Anterior cingulate cortex (tissue), 58 donors: ENCODE measurements around the gene NEMP2.
A peak's percentile ranks its signal among the peaks of the same experiment; 100 is the strongest.

Experiments
- DNase-seq, 58 donors: peaks; one replicate each; lab custom pipeline; 2025; lab: John Stamatoyannopoulos, UW

The NEMP2 gene

GRCh38 chr2:190534310-190535120 is at the start of gene NEMP2:
NEMP2 (minus strand) TSS chr2:190534722; CDS start chr2:190534655, 67 bp downstream.
- peak in 54 of 58 donors; percentile 15 to 86 (median 61) for DNase-seq

- DNase-seq = peak in 1 of 58 donors; percentile 32
These were observed 49.2 kb upstream of the NEMP2 start for GRCh38 chr2:190583507-190584337.

- peak in 1 of 58 donors; percentile 35 for DNase-seq
These were observed 48.4 kb upstream of the NEMP2 start for GRCh38 chr2:190582736-190583506.

GRCh38 chr2:190582019-190582418 is 47.5 kb upstream of the NEMP2 start:
- no peak for DNase-seq

- no peak for DNase-seq
These were observed 45.7 kb upstream of the NEMP2 start for GRCh38 chr2:190579915-190580846.

- DNase-seq = no peak
These were observed 44.5 kb upstream of the NEMP2 start for GRCh38 chr2:190579058-190579410.

- peak in 20 of 58 donors; percentile 4 to 63 (median 22) for DNase-seq
These were observed 43.9 kb upstream of the NEMP2 start for GRCh38 chr2:190578158-190579057.

GRCh38 chr2:190576573-190576972 is 42.1 kb upstream of the NEMP2 start:
- no peak for DNase-seq

GRCh38 chr2:190575263-190575662 is 40.7 kb upstream of the NEMP2 start:
- DNase-seq = no peak

GRCh38 chr2:190574169-190574568 is 39.6 kb upstream of the NEMP2 start:
- DNase-seq = no peak

- DNase-seq = no peak
These were observed 37.7 kb upstream of the NEMP2 start for GRCh38 chr2:190572246-190572645.

GRCh38 chr2:190571686-190572085 is 37.2 kb upstream of the NEMP2 start:
- no peak for DNase-seq

- DNase-seq = no peak
These were observed 36.3 kb upstream of the NEMP2 start for GRCh38 chr2:190570871-190571270.

GRCh38 chr2:190569994-190570755 is 35.7 kb upstream of the NEMP2 start:
- DNase-seq = no peak

GRCh38 chr2:190564838-190565237 is 30.3 kb upstream of the NEMP2 start:
- no peak for DNase-seq

- no peak for DNase-seq
These were observed 29.1 kb upstream of the NEMP2 start for GRCh38 chr2:190563646-190564045.

GRCh38 chr2:190563109-190563508 is 28.6 kb upstream of the NEMP2 start:
- DNase-seq = no peak

GRCh38 chr2:190562121-190562520 is 27.6 kb upstream of the NEMP2 start:
- peak in 1 of 58 donors; percentile 5 for DNase-seq
